ENCODE measurements around the gene KIR3DL3.
"Not testable (repeated sequence)": the region's sequence is repeated elsewhere in the genome, so short reads cannot be mapped to it uniquely, and the experiment has no call there.

The KIR3DL3 gene

DNA sequence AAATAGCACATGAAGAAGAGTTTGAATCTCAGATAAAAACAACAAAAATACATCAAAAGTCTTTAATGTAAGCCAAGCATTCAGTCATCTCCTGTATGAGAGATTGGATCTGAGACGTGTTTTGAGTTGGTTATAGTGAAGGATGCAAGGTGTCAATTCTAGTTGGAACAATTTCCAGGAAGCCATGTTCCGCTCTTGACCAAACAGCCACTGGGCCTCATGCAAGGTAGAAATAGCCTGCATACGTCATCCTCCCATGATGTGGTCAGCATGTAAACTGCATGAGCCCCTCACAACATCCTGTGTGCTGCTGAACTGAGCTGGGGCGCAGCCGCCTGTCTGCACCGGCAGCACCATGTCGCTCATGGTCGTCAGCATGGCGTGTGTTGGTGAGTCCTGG is at the start of gene KIR3DL3:
Gene KIR3DL3, plus strand, starts transcription at position 301 of the 400 bp plus-strand sequence. Its CDS starts 55 bp downstream, at position 356.
- DNase-seq (ENCODE audit: extremely low read depth in 1 of 2, low read depth in 1 of 2) = no peak

DNA sequence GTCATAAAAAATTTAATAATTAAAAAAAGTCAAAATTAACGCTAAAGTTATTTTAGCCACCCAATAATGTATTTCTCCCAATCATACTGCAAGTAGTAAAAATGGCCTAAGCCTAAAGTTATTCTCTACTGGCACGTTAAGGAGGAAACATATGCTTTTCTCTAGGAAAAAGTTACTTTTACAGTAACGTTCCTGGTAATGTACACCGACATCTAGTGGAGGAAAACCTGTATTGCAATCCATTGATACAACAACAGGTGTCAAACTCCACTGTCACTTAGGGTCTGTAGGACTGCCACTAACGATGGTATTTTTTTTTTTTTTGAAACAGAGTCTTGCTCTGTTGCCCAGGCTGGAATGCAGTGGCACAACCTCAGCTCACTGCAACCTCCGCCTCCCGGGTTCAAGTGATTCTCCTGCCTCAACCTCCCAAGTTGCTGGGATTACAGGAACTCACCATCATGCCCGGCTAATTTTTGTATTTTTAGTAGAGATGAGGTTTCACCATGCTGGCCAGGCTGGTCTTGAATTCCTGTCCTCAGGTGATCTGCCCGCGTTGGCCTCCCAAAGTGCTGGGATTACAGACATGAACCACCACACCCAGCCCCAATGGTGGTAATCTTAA is 47.9 kb upstream of the KIR3DL3 start:
- DNase-seq (ENCODE audit: extremely low read depth in 1 of 2, low read depth in 1 of 2) = not testable (repeated sequence)

- no peak for DNase-seq (ENCODE audit: extremely low read depth in 1 of 2, low read depth in 1 of 2)
These were observed 47.0 kb upstream of the KIR3DL3 start for GRCh38 chr19:54677217-54677616.

GRCh38 chr19:54681596-54681995 is 42.6 kb upstream of the KIR3DL3 start:
- not testable (repeated sequence) for DNase-seq (ENCODE audit: extremely low read depth in 1 of 2, low read depth in 1 of 2)

GRCh38 chr19:54682306-54682856 is 41.9 kb upstream of the KIR3DL3 start:
- DNase-seq (ENCODE audit: extremely low read depth in 1 of 2, low read depth in 1 of 2) = no peak

DNA sequence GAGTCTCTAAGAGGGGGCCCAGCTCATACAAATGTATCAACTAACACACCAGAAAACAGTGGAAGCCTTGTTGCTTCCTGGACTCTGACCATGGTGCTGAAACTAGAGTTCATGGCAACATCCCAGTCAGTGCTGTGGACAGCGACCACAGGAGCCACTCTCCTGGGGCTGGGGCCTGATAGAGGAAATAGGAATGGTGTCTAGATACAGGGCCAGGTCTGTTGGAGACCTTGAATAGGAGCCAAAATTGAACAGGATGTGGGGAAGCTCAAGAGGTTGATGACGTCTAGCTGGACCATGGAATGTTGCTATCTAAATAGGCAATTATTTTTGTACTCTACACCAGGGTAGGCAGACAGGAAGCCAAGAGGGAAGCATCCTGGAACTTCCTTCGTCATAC is 39.7 kb upstream of the KIR3DL3 start:
- DNase-seq (ENCODE audit: extremely low read depth in 1 of 2, low read depth in 1 of 2) = no peak

DNA sequence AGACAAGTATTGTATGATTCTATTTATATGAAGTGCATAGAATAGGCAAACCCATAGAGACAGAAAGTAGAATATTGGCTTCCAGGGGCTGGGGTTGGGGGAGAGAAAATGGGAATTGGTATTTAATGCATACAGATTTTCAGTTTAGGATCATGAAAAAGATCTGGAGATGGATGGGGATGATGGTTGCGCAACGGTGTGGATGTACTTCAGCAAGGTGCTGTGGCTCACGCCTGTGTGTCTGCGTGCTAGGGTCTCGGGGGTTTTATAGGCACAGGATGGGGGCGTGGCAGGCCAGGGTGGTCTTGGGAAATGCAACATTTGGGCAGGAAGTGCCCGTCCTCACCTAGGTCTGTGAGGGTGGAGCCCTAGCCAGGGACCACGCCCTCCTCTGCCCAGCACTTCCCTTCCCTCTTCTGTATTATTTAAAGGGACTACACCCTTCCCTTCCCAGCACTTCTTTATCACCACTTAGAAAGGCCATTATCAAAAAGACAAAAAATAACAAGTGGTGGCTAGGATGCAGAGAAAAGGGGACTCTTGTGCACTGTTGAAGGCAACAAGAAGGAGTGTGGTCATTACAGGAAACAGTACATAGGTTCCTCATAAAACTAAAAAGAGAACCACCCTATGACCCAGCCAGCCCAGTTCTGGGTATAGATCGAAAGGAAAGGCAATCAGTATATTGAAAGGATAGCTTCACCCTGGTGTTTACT is 32.5 kb upstream of the KIR3DL3 start:
- DNase-seq (ENCODE audit: extremely low read depth in 1 of 2, low read depth in 1 of 2) = no peak

GRCh38 chr19:54692298-54692615 is 32.0 kb upstream of the KIR3DL3 start:
- DNase-seq (ENCODE audit: extremely low read depth in 1 of 2, low read depth in 1 of 2) = no peak

GRCh38 chr19:54694648-54695047 is 29.6 kb upstream of the KIR3DL3 start:
- no peak for DNase-seq (ENCODE audit: extremely low read depth in 1 of 2, low read depth in 1 of 2)

GRCh38 chr19:54696117-54696548 is 28.1 kb upstream of the KIR3DL3 start:
- DNase-seq (ENCODE audit: extremely low read depth in 1 of 2, low read depth in 1 of 2) = no peak

DNA sequence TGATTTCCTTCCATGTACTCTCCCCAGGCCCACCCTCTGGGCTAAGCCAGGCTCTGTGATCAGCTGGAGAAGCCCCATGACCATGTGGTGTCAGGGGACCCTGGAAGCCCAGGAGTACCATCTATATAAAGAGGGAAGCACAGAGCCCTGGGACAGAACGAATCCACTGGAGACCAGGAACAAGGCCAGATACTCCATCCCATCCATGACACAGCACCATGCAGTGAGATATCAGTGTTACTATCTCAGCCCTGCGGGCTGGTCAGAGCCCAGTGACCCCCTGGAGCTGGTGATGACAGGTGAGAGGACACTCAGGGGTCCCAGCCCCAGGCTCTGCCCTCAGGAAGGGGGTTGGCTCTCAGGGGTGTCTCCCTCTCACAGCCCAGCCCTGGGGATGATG is 27.5 kb upstream of the KIR3DL3 start:
- no peak for DNase-seq (ENCODE audit: extremely low read depth in 1 of 2, low read depth in 1 of 2)

DNA sequence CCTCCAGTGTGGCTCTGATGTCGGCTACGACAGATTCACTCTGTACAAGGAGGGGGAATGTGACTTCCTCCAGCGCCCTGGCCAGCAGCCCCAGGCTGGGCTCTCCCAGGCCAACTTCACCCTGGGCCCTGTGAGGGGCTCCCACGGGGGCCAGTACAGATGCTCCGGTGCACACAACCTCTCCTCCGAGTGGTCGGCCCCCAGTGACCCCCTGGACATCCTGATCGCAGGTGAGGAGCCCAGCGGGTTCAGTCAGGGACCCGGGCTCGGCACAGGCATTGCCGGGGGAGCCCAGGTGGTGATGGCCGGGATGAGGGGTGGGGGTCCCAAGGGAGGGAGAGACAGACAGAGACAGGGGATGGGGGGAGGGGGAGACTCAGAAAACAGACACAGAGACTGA is 26.5 kb upstream of the KIR3DL3 start:
- DNase-seq (ENCODE audit: extremely low read depth in 1 of 2, low read depth in 1 of 2) = not testable (repeated sequence)

GRCh38 chr19:54704928-54705327 is 19.3 kb upstream of the KIR3DL3 start:
- DNase-seq (ENCODE audit: extremely low read depth in 1 of 2, low read depth in 1 of 2) = no peak

DNA sequence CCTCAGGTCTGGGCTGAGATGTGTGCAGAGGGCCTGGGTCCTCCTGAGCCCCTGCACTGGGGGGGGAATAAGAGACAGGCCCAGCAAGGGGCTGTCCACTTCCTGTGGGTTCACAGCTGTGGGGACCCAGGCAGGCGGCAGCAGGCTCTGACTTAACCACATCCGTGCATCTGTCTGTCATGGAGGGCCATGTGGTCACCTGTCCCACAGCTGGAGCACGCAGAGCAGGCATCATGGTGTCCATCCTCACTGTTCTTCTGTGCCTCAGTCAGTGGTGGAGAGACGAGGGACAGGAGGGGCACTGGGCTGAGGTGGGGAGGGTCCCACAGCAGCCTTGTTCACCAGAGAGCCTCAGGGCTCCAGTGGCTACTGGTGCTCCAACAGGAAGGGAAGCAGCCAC is 16.3 kb upstream of the KIR3DL3 start:
- DNase-seq (ENCODE audit: extremely low read depth in 1 of 2, low read depth in 1 of 2) = no peak

DNA sequence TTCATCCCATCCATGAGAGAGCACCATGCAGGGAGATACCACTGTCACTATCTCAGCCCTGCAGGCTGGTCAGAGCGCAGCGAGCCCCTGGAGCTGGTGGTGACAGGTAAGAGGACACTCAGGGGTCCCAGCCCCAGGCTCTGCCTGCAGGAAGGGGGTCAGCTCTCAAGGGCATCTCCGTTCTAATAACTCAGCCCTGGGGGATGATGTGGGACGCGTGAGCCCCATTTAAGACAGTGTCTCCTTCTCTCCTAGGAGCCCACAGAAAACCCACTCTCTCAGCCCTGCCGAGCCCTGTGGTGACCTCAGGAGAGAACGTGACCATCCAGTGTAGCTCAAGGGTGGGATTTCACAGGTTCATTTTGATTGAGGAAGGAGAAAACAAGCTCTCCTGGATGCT is 15.5 kb upstream of the KIR3DL3 start:
- no peak for DNase-seq (ENCODE audit: extremely low read depth in 1 of 2, low read depth in 1 of 2)

DNA sequence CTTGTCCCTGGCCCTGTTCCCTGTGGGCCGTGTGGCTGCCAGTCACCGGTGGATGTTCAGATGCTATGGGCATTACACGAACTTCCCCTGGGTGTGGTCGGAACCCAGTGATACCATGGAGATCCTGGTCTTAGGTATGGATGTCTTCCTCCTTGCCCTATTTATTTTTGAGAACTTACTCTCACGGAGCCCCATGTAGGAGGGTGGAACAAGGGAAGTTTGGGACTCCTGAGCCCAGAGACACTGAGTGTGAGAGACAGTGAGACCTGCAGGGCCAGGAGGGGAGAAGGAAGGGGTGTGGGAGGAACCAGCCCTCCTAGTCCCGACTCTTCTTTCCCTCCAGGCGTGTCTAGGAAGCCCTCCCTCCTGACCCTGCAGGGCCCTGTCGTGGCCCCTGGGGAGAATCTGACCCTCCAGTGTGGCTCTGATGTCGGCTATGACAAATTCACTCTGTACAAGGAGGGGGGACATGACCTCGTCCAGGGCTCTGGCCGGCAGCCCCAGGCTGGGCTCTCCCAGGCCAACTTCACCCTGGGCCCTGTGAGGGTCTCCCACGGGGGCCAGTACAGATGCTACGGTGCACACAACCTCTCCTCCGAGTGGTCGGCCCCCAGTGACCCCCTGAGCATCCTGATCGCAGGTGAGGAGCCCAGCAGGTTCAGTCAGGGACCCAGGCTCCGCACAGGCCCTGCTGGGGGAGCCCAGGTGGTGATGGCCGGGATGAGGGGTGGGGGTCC is 14.9 kb upstream of the KIR3DL3 start:
- DNase-seq (ENCODE audit: extremely low read depth in 1 of 2, low read depth in 1 of 2) = no peak

- not testable (repeated sequence) for DNase-seq (ENCODE audit: extremely low read depth in 1 of 2, low read depth in 1 of 2)
These were observed 14.3 kb upstream of the KIR3DL3 start for GRCh38 chr19:54709956-54710355.

GRCh38 chr19:54724644-54725043 is 402 bp downstream of the KIR3DL3 start:
- no peak for DNase-seq (ENCODE audit: extremely low read depth in 1 of 2, low read depth in 1 of 2)

- DNase-seq (ENCODE audit: extremely low read depth in 1 of 2, low read depth in 1 of 2) = no peak
These were observed 1.1 kb downstream of the KIR3DL3 start for GRCh38 chr19:54725321-54725720.

DNA sequence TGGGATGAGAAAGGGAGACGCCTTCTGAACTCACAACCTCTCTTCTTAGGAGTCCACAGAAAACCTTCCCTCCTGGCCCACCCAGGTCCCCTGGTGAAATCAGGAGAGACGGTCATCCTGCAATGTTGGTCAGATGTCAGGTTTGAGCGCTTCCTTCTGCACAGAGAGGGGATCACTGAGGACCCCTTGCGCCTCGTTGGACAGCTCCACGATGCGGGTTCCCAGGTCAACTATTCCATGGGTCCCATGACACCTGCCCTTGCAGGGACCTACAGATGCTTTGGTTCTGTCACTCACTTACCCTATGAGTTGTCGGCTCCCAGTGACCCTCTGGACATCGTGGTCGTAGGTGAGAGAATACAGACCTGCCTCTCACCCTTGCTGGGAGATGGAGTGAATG is 3.3 kb downstream of the KIR3DL3 start:
- no peak for DNase-seq (ENCODE audit: extremely low read depth in 1 of 2, low read depth in 1 of 2)

GRCh38 chr19:54728167-54728566 is 3.9 kb downstream of the KIR3DL3 start:
- DNase-seq (ENCODE audit: extremely low read depth in 1 of 2, low read depth in 1 of 2) = no peak

All from stimulated activated CD8-positive, alpha-beta memory T cell treated with anti-CD3 and anti-CD28 coated beads, Interleukin-7, amount 100 ng/mL, for 48 hours (primary cell).